HL-60 (cell line): ENCODE results near the gene TEDC1.
A peak's percentile ranks its signal among the peaks of the same experiment; 100 is the strongest.

ENCODE experiments used
- DNase-seq, 2 experiments: peaks; one replicate each; pipeline ENCODE4 v3.0.0-alpha.2; 2010 to 2020; ENCODE audit warnings: low read depth in 1 of 2, low spot score in 1 of 2
- H3K27ac ChIP-seq: fragments of 250-450 bp; sonication (Bioruptor Pico); replicated peaks from 2 replicates; pipeline ENCODE4 v1.5.1; 2020; ENCODE audit warnings: mild to moderate bottlenecking, moderate library complexity
- H3K27me3 ChIP-seq: fragments of 250-450 bp; sonication (Bioruptor Pico); 2 replicates; pipeline ENCODE4 v1.5.1; 2021; ENCODE audit warnings: mild to moderate bottlenecking, moderate library complexity; ENCODE audit not compliant: insufficient read depth, poor library complexity, severe bottlenecking
- H3K4me3 ChIP-seq: replicated peaks from 2 replicates; pipeline ENCODE4 v1.5.1; 2011; ENCODE audit warnings: mild to moderate bottlenecking, control low read depth, low read length; ENCODE audit not compliant: insufficient read depth
- CTCF ChIP-seq: IDR thresholded peaks from one replicate; pipeline ENCODE4 v1.5.1; 2011; ENCODE audit warnings: low read length, control low read depth, inconsistent platforms; ENCODE audit not compliant: insufficient read depth
- GABPA ChIP-seq: IDR thresholded peaks from 2 replicates; pipeline ENCODE4 v1.6.1; 2012; ENCODE audit warnings: low read depth
- POLR2AphosphoS5 ChIP-seq: IDR thresholded peaks from 2 replicates; pipeline ENCODE4 v1.6.1; 2012; ENCODE audit warnings: low read depth
- REST ChIP-seq: IDR thresholded peaks from 2 replicates; pipeline ENCODE4 v1.6.1; 2012; ENCODE audit warnings: low read depth; ENCODE audit not compliant: insufficient replicate concordance
- SPI1 ChIP-seq: IDR thresholded peaks from 2 replicates; pipeline ENCODE4 v1.6.1; 2012; ENCODE audit warnings: low read depth, mild to moderate bottlenecking, borderline replicate concordance

Gene TEDC1

GRCh38 chr14:105480807-105481801 lies 9.9 kb upstream of the TEDC1 start:
- Histone ChIP-seq H3K27me3 (peaks cover 27% of the 10 kb centered on the region), H3K27ac (peak overlapping the region; percentile 68), H3K4me3 (peak overlapping the region; percentile 35)
- TF ChIP-seq GABPA, result no peak
- no peak for TF ChIP-seq REST
- TF ChIP-seq POLR2AphosphoS5, result peak; percentile 79
- TF ChIP-seq CTCF, result peak; percentile 91
- peak; percentile 83 to 88 for DNase-seq

- Histone ChIP-seq H3K4me3 (no peak overlapping the region), H3K27me3 (peaks cover 27% of the 10 kb centered on the region), H3K27ac (peak overlapping the region; percentile 68)
- peak; percentile 95 to 97 for DNase-seq
- TF ChIP-seq CTCF (no peak), REST (peak; percentile 25)
Measured at GRCh38 chr14:105481886-105482457, 9.1 kb upstream of the TEDC1 start.

GRCh38 chr14:105482486-105483110 lies 8.4 kb upstream of the TEDC1 start:
- H3K27ac ChIP-seq, result peak overlapping the region; percentile 68
- peaks cover 24% of the 10 kb centered on the region for H3K27me3 ChIP-seq
- DNase-seq, result no peak
- TF ChIP-seq POLR2AphosphoS5, result no peak
- no peak for TF ChIP-seq REST
- TF ChIP-seq SPI1, result no peak
- H3K4me3 ChIP-seq, result no peak overlapping the region
